GM18511 (cell line): Measurements from ENCODE around the gene TTLL1.

Experiments used
- ATAC-seq: cut with Tn5 transposase; IDR thresholded peaks from one replicate; pipeline ENCODE4 v1.9.1; 2021; ENCODE audit warnings: mild to moderate bottlenecking, moderate library complexity; ENCODE audit not compliant: unreplicated experiment

TTLL1 gene

DNA sequence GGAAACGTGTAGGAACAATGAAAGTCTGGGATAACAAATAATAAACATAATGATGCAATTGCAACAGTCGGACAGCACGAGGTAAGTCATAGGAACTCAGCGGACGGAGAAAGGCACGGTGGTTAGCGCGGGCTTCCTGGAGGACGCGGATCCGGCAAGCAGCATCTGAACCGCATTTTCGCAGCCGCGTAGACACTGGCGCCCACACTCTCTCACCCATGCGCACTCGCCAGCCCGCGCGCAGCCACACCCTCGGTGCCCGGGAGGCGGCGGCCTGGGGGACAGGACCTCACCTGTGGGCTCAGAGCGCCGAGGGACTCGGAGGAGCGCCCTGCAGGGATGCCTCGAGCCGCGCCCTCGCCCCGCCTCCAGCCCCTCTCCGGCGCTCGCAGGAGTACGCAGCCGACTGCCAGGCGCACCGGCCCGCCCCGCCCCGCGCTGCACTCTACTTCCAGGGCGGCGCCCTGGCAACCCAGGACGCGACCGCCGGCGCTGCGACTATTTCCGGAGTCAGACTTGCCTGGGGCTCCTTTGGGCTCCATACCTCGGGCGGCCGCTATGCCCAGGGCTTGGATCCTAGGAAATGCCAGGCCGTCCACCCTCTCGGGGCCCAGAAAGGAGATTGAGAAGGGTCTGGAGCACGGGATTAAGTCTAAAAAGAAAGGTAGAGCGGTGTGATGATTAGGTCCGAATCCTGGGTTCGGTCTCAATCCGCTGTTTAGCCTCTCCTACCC is at the start of gene TTLL1:
TTLL1 (minus strand) TSS at position 408 of the 734 bp plus-strand sequence. CDS start 13,805 bp downstream, outside the sequence.
- peak; percentile 79 for ATAC-seq

DNA sequence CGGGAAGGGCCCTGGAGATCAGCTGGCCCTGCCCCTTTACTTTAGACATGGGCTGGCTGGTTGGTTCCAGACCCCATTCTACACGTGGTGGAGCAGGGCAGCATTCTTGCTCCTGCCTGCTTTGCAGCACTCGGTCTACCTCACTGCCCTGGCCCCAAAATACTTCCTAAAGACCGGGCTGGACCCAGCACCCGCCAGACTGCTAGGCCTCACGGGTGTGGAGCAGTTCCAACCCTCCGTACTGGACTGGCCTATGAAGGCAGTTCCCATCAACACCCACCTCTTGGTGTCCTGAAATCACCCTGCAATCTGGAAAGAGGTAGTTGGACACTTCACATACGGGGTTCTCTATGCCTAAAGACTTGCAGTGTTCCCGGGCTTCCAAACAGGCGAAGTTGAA is 47.6 kb upstream of the TTLL1 start:
- no peak for ATAC-seq

GRCh38 chr22:43136255-43136654 is 47.1 kb upstream of the TTLL1 start:
- ATAC-seq, result no peak

DNA sequence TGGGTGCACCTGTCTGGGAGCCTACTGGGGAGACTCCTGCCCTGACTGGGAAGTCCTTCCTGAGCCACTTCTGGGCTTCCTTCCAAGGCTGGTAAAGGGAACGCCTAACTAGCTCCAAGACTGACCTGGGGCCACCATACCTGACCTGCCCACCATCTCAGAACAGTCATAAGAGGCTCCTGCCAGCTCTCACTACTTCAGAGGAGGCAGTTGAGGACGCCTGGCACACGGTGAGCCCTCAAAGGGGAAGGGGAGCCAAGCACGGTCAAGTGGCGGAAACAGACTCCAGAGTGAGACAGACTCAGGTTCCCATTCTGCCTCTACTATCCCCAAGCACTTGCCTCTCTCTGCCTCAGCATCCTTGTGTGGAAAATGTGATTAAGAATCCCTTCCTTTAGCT is 46.4 kb upstream of the TTLL1 start:
- ATAC-seq, result no peak

- ATAC-seq, result no peak
Measured at GRCh38 chr22:43134553-43134952, 45.4 kb upstream of the TTLL1 start.

DNA sequence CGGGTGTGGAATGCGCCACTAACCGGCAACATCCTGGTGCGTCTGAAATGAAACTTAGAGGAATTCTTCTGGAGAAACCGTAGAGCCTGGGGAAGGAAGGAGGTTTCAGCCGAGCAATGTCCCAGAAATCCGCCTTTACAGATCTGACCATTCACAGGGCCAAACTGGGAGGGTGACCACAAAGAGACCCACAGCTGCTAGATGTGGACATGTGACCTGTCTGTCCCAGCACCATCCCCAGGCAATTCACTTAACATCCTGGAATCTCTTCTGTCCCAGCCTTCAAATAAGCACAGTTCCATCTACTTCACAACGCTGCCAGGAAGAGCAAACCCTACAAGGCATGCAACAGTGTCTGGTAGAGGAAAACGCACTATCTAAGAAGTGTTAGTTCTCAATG is 44.2 kb upstream of the TTLL1 start:
- ATAC-seq, result no peak

GRCh38 chr22:43131773-43132501 is 42.7 kb upstream of the TTLL1 start:
- no peak for ATAC-seq

GRCh38 chr22:43129426-43130425 is 40.5 kb upstream of the TTLL1 start:
- ATAC-seq, result no peak

GRCh38 chr22:43128928-43129424 is 39.8 kb upstream of the TTLL1 start:
- no peak for ATAC-seq

- ATAC-seq, result no peak
Measured at GRCh38 chr22:43128116-43128515, 38.9 kb upstream of the TTLL1 start.

- ATAC-seq, result no peak
Measured at GRCh38 chr22:43127166-43127908, 38.1 kb upstream of the TTLL1 start.

GRCh38 chr22:43126501-43127165 is 37.4 kb upstream of the TTLL1 start:
- no peak for ATAC-seq

DNA sequence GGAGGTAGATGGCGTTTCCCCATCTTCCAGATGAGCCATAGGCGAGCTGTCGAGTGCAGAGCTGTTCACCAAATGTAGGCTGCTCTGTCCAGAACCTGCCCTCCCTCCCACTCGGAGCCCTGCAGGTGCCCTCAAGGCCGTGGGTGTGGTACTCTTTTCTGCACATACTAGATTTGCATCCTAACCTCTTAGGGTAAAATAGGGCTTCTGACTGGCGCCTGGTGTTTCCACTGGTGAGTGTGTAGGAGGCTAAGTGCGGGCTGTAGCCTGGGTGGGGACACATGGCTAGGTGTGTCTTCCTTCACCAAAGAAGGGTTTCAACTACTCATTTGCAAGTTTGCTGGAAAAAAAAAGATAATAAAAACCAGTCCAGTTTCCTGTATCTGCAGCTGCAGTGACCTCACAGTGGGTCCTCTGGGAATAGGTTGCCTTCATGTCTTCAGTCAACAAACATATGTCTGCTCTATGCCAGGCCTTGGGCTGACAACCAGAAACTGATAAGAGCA is 29.8 kb upstream of the TTLL1 start:
- peak; percentile 71 for ATAC-seq

DNA sequence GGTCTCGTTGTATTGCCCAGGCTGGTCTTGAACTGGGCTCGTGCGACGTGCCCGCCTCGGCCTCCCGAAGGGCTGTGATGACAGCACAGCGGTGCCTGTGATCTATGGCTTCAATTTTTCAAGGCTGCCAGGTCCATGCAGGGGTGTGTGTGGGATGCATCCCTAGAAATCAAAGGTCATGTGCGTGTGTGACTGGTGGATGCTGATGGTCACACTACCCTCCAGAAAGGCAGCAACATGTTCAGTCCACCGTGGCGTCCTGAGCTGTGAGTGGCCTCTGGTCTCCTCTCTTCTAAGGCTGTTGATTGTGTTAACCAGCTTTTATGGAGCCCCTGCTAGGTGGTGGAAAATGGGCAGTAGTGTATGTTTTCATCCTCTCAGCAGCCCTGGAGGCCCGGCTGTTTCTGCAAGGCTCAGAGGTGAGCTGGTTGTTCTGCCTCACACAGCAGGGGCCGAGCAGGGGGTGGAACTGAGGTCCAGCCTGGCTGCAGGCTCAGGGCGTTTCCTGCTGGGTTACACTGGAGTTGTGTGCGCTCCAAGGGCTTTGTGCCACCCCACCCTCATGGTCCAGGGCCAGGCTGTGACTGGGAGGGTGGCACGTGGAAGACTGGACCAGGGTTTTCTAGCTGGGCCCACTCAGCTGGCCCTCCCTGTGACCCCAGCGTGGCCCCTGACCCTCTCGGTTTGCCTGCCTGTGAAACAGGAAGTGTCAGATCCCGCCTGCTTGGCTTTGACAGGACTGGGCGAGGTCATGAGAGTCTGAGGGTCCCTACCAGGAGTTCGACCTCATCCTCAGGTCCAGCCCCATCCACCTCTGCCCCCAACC is 29.0 kb upstream of the TTLL1 start:
- ATAC-seq, result no peak

DNA sequence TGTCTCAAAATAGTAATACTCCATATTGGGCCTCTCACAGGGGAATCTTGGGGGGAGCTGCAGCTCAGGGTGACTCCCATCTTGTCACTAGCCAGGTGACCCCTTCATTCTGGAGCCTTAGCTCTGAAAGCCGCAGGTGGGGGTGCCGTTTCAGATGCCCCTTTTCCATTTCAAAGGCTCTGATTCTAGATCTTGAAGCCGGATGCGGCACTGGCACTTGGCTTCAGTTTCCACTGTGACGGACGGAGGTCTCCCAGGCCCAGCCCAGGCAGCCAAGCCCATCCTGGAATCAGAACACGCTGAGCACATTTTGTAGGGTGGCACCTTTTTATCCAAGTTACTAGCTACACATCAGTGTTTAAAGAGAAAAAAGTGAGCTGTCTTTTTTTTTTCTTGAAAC is 27.7 kb upstream of the TTLL1 start:
- no peak for ATAC-seq

DNA sequence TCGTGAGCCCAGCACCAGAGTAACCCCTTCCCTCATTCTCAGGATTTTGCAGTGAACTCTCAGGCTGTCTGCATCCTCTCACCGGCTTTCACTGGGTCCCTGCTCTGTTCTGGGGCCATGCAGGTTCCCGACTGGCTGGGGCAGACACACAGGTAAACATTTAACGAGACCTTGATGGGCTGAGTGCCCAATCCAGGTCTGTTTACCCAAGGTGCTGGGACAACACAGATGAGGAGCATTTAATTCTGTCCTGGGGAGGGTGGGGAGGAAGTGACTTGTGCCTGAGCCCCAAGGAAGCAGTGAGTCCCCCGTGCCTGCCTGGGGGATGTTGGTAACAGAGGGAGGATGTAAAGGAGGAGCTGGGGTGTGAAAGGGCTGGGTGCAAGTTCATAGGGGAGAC is 25.8 kb upstream of the TTLL1 start:
- no peak for ATAC-seq

- no peak for ATAC-seq
Measured at GRCh38 chr22:43113526-43114251, 24.5 kb upstream of the TTLL1 start.
